K562 (cell line): Measurements from ENCODE around the gene OARD1. TPM values are rescaled to one million over a fixed set of nuclear protein-coding genes. Genes with fewer than 3 reads are reported as not detected.
A peak's percentile ranks its signal among the peaks of the same experiment; 100 is the strongest.

Experiments used
- ATAC-seq: fragments of 200-7000 bp; cut with Tn5 transposase; 3 replicates; pipeline ENCODE4 v1.9.1; 2020; ENCODE audit warnings: moderate library complexity
- BruUV-seq: library from RNA; stranded (reverse); fragments of 400-500 nt; replicated peaks from 2 replicates; lab custom pipeline; 2021; lab: Mats Ljungman, UMichigan
- CTCF ChIA-PET: fragments of 300-600 bp; formaldehyde crosslinking; extraction: SDS; loops from one replicate; lab custom pipeline; 2021; ENCODE audit warnings: low intra/inter-chr PET ratio; lab: Yijun Ruan, JAX
- POLR2A ChIA-PET: fragments of 300-600, 350-650 bp; sonication (Branson Sonifier 250); formaldehyde crosslinking; extraction: SDS; loops from one replicate; lab custom pipeline; 2021; ENCODE audit warnings: antibody characterized with exemption, inconsistent platforms; lab: Yijun Ruan, JAX
- DNase-seq, 4 experiments: peaks; one replicate each; pipeline versions ENCODE4 v3.0.0 to v3.0.0-alpha.2; 2011 to 2018; ENCODE audit warnings: low spot score in 3 of 4, mixed read lengths in 3 of 4; ENCODE audit errors: extremely low read depth in 1 of 4
- FAIRE-seq: peaks from 2 replicates; lab custom pipeline; 2011; peaks lifted over from hg19 to GRCh38; lab: Jason Lieb, UNC
- H2AFZ ChIP-seq: 2 replicates; pipeline ENCODE4 v1.6.0; 2011; ENCODE audit warnings: low read depth, low read length, control low read depth, inconsistent platforms
- H3K27ac ChIP-seq: fragments of 200-600 bp; 3 replicates; pipeline ENCODE4 v1.8.0; 2011; ENCODE audit warnings: low read depth, mild to moderate bottlenecking, control low read depth, inconsistent platforms, low read length, moderate library complexity, mixed read lengths; ENCODE audit errors: extremely low read depth
- H3K27me3 ChIP-seq, 2 experiments: fragments of 300-600 bp in 1 of 2; 2 replicates in 1 of 2; 3 replicates in 1 of 2; pipeline versions ENCODE4 v1.6.0 to v1.8.0; 2011; ENCODE audit warnings: inconsistent platforms in 2 of 2, low read length in 2 of 2, mild to moderate bottlenecking in 1 of 2, mixed read lengths in 1 of 2, moderate library complexity in 1 of 2; ENCODE audit not compliant: control insufficient read depth in 2 of 2, insufficient read depth in 2 of 2
- H3K36me3 ChIP-seq: fragments of 300-600 bp; 3 replicates; pipeline ENCODE4 v1.8.0; 2011; ENCODE audit warnings: mild to moderate bottlenecking, low read length, inconsistent platforms; ENCODE audit not compliant: control insufficient read depth, insufficient read depth
- H3K4me1 ChIP-seq, 2 experiments: fragments of 200-600 bp in 1 of 2; replicated peaks in 1 of 2; 2 replicates in 1 of 2; 3 replicates in 1 of 2; pipeline versions ENCODE4 v1.5.1 to v1.8.0; 2011; ENCODE audit warnings: inconsistent platforms in 2 of 2, low read length in 2 of 2, mild to moderate bottlenecking in 1 of 2, mixed read lengths in 1 of 2, moderate library complexity in 1 of 2; ENCODE audit not compliant: control insufficient read depth in 2 of 2, insufficient read depth in 2 of 2
- H3K4me2 ChIP-seq: 2 replicates; pipeline ENCODE4 v1.6.1; 2011; ENCODE audit warnings: low read length, control low read depth, inconsistent platforms, mixed read lengths; ENCODE audit not compliant: insufficient read depth
- H3K4me3 ChIP-seq: fragments of 200-600 bp; sonication (generic), shearing (Covaris generic); 2 replicates; pipeline ENCODE4 v1.5.1; 2016; ENCODE audit warnings: control low read depth, inconsistent platforms
- H3K79me2 ChIP-seq: fragments of 200-600 bp; 3 replicates; pipeline ENCODE4 v1.8.0; 2011; ENCODE audit warnings: low read length, inconsistent platforms; ENCODE audit not compliant: control insufficient read depth, insufficient read depth
- H3K9ac ChIP-seq, 2 experiments: 2 replicates each; pipeline versions ENCODE4 v1.6.0 to v1.6.1; 2011; ENCODE audit warnings: low read depth in 2 of 2, low read length in 2 of 2, control low read depth in 1 of 2, inconsistent platforms in 1 of 2, mild to moderate bottlenecking in 1 of 2, mixed read lengths in 1 of 2; ENCODE audit not compliant: insufficient read depth in 1 of 2
- H3K9me1 ChIP-seq: one replicate; pipeline ENCODE4 v1.6.0; 2011; ENCODE audit warnings: inconsistent platforms, mild to moderate bottlenecking, low read length, moderate library complexity; ENCODE audit not compliant: control insufficient read depth, insufficient read depth
- H3K9me3 ChIP-seq: replicated peaks from 2 replicates; pipeline ENCODE4 v1.5.1; 2011; ENCODE audit warnings: low read depth, low read length, inconsistent platforms; ENCODE audit not compliant: control insufficient read depth, insufficient read depth
- H4K20me1 ChIP-seq: replicated peaks from 2 replicates; pipeline ENCODE4 v1.6.1; 2011; ENCODE audit warnings: low read length, inconsistent platforms, mixed read lengths; ENCODE audit not compliant: control insufficient read depth, insufficient read depth
- ELF1 ChIP-seq: fragments of 200-800 bp; sonication (Bioruptor generic); IDR thresholded peaks from 2 replicates; pipeline ENCODE4 v1.6.1; 2016; ENCODE audit warnings: missing genetic modification characterization, missing compliant biosample characterization
- GATAD2A ChIP-seq: fragments of 450-650 bp; IDR thresholded peaks from 2 replicates; pipeline ENCODE4 v1.6.1; 2017
- NR4A1 ChIP-seq, 2 experiments: fragments of 250-450 bp in 1 of 2; fragments of 450-650 bp in 1 of 2; sonication (Bioruptor Pico) in 1 of 2; IDR thresholded peaks; 2 replicates each; pipeline versions ENCODE4 v1.4.0 to v1.6.1; 2016 to 2020; ENCODE audit warnings: mild to moderate bottlenecking in 2 of 2, missing compliant biosample characterization in 1 of 2, missing genetic modification characterization in 1 of 2, moderate library complexity in 1 of 2
- PKNOX1 ChIP-seq: fragments of 450-650 bp; IDR thresholded peaks from 2 replicates; pipeline ENCODE4 v1.6.1; 2016
- PML ChIP-seq: IDR thresholded peaks from 2 replicates; pipeline ENCODE4 v1.6.1; 2012; ENCODE audit warnings: low read length, inconsistent platforms
- POLR2G ChIP-seq: fragments of 200-400 bp; formaldehyde crosslinking; IDR thresholded peaks from 2 replicates; pipeline ENCODE4 v1.6.1; 2017; ENCODE audit warnings: low read depth, mild to moderate bottlenecking, antibody characterized with exemption, low read length, moderate library complexity
- SNAPC5 ChIP-seq: fragments of 250-450 bp; sonication (Bioruptor Pico); IDR thresholded peaks from 2 replicates; pipeline ENCODE4 v1.8.0; 2021; ENCODE audit warnings: moderate library complexity, mild to moderate bottlenecking, inconsistent platforms
- ZNF384 ChIP-seq: IDR thresholded peaks from 2 replicates; pipeline ENCODE4 v1.6.1; 2012; ENCODE audit warnings: low read depth, low read length, improper control_type of control experiment
- WGBS: fragments of 100-300 bp; shearing (Covaris generic); methylation state at CpG from one replicate; pipeline ENCODE4 v1.1.6; 2016; ENCODE audit warnings: low coverage, mixed read lengths; ENCODE audit not compliant: insufficient coverage; ENCODE audit errors: missing lambda C conversion rate; 5-methylcytosine and 5-hydroxymethylcytosine counted together
- in situ Hi-C: fragments of 300-500 bp; cut with MboI; formaldehyde crosslinking; loops from 4 replicates; pipeline ENCODE4 v1.15.0; 2018; ENCODE audit warnings: inconsistent platforms, mixed read lengths
- intact Hi-C: fragments of 100-400 bp; cut with micrococcal nuclease; formaldehyde crosslinking; loops from 2 replicates; pipeline ENCODE4 v1.14.2; 2022
- polyA plus RNA-seq, 8 experiments: library from polyadenylated mRNA; depleted of rRNA in 4 of 8; stranded (reverse) in 5 of 8; unstranded in 3 of 8; fragments of >200 nt; fragmentation: Nextera tagmentation in 2 of 8; fragmentation: Illumina TruSeq in 1 of 8; extraction: Ambion mirVana in 2 of 8; extraction: Trizol in 1 of 8; gene quantifications; 2 replicates each; pipeline versions ENCODE4 v1.2.1 to v1.2.3, GENCODE V29; 2011 to 2014; ENCODE audit warnings: inconsistent platforms in 1 of 8, missing spikeins in 1 of 8
- total RNA-seq, 7 experiments: library from RNA; depleted of rRNA in 6 of 7; stranded (reverse); fragments of >200 nt in 6 of 7; fragmentation: Illumina TruSeq in 2 of 7; extraction: Trizol in 2 of 7; gene quantifications; 2 replicates each; pipeline versions ENCODE4 v1.2.1 to v1.2.3, GENCODE V29; 2011 to 2021; ENCODE audit warnings: low replicate concordance in 1 of 7

OARD1 gene
- total and polyA plus RNA-seq, 9 of the 15 experiments (the other 6 are each of a cell fraction or from before 2014, with no cell fraction given), result 43.4 to 88.3 (median 61.1) TPM

DNA sequence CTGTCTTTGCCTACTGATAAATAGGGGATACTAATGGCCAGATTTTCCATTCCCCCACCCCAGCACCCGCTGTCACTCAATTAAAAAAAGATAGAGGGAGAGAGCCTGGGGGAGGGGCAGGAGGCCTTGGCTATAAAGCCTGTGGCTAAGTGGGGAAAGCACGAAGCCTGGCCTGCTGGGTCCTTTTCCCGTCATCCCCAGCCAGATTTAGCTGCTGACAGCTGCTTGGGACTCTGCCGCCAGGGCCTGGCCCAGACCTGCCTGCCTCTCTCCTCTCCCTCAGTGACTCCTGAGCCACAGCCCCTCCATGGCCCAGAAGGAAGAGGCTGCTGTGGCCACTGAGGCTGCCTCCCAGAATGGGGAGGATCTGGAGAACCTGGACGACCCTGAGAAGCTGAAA, 19.1 kb downstream of the OARD1 start, which contains the start of gene APOBEC2:
Gene APOBEC2 (plus strand): TSS at position 162 of the 400 bp plus-strand sequence. CDS start 146 bp downstream, at position 308.
- Histone ChIP-seq H3K4me1 (peaks cover 6 to 22% of the 10 kb centered on the region in 2 experiments), H3K36me3 (no peaks in the 10 kb centered on the region), H3K4me3 (no peak within 1 kb of the TSS), H4K20me1 (0 out of 2 replicates have a peak, but pooled peaks cover 4% of the 10 kb centered on the region), H3K79me2 (no peaks in the 10 kb centered on the region), H3K9me1 (no peaks in the 10 kb centered on the region), H3K27ac (no peak within 1 kb of the TSS), H3K27me3 (no peaks in the 10 kb centered on the region), H3K4me2 (no peak within 1 kb of the TSS), H3K9ac (peak within 1 kb of the TSS in 1 of 2 experiments; percentile 36; a peak in 1 of 4 replicates), H2AFZ (peak within 1 kb of the TSS; percentile 71), H3K9me3 (no peaks in the 10 kb centered on the region)
- ATAC-seq (no peak; the same call in 2 of the 3 replicates), DNase-seq (no peak), FAIRE-seq (no peak)
- no TSS peak for BruUV-seq
- WGBS, result 61% methylated on average over 5 of the region's 5 CpGs
- POLR2A ChIA-PET, result interaction anchor here (0.8 to 1.7 kb wide), 4 partner anchors 8 to 141 kb away, joined by 3 to 4 read pairs (median 3); no protein-coding TSS in a partner anchor
- intact Hi-C loops (no loop called here), in situ Hi-C loops (no loop called here)
- no peak for TF ChIP-seq ELF1 (tag)
- TF ChIP-seq POLR2G, result 0 out of 2 replicates have a peak, but pooled peaks have one; percentile 26
- TF ChIP-seq GATAD2A, result no peak
- TF ChIP-seq SNAPC5 (CRISPR knock-in tag), result no peak
- TF ChIP-seq ZNF384, result no peak
- TF ChIP-seq NR4A1 (CRISPR knock-in tag; IDR thresholded peaks at IDR 0.05), result no peak
- TF ChIP-seq NR4A1 (tag; IDR thresholded peaks at IDR 0.05), result no peak
- TF ChIP-seq PML, result no peak
- peak; percentile 45; the same call in 1 of the 2 replicates for TF ChIP-seq PKNOX1
- CTCF ChIA-PET, result no interaction called here
